ENCODE data around the gene SEPTIN10.
"Not testable (repeated sequence)": the region's sequence is repeated elsewhere in the genome, so short reads cannot be mapped to it uniquely, and the experiment has no call there.

Gene SEPTIN10

GRCh38 chr2:109613922-109614714 is at the start of gene SEPTIN10, which contains the start of gene SOWAHC:
SEPTIN10 (minus strand) TSS chr2:109613966; CDS start chr2:109613827, 139 bp downstream.
SOWAHC (plus strand) TSS chr2:109614364; CDS start chr2:109614490, 126 bp downstream.
- peak; percentile 95 for DNase-seq (ENCODE audit: low spot score)

GRCh38 chr2:109662889-109663288 is 49.1 kb upstream of the SEPTIN10 start:
- DNase-seq (ENCODE audit: low spot score) = no peak

- DNase-seq (ENCODE audit: low spot score) = no peak
Measured at GRCh38 chr2:109660046-109660860, 46.5 kb upstream of the SEPTIN10 start.

- no peak for DNase-seq (ENCODE audit: low spot score)
Measured at GRCh38 chr2:109659396-109660045, 45.8 kb upstream of the SEPTIN10 start.

GRCh38 chr2:109655287-109655686 is 41.5 kb upstream of the SEPTIN10 start:
- no peak for DNase-seq (ENCODE audit: low spot score)

- DNase-seq (ENCODE audit: low spot score) = no peak
Measured at GRCh38 chr2:109654326-109655050, 40.7 kb upstream of the SEPTIN10 start.

- DNase-seq (ENCODE audit: low spot score) = no peak
Measured at GRCh38 chr2:109649736-109650695, 36.2 kb upstream of the SEPTIN10 start.

- DNase-seq (ENCODE audit: low spot score) = no peak
Measured at GRCh38 chr2:109648041-109648527, 34.3 kb upstream of the SEPTIN10 start.

- no peak for DNase-seq (ENCODE audit: low spot score)
Measured at GRCh38 chr2:109647636-109648035, 33.9 kb upstream of the SEPTIN10 start.

- no peak for DNase-seq (ENCODE audit: low spot score)
Measured at GRCh38 chr2:109646961-109647360, 33.2 kb upstream of the SEPTIN10 start.

GRCh38 chr2:109645412-109646184 is 31.8 kb upstream of the SEPTIN10 start:
- DNase-seq (ENCODE audit: low spot score) = no peak

GRCh38 chr2:109644571-109645275 is 31.0 kb upstream of the SEPTIN10 start:
- DNase-seq (ENCODE audit: low spot score) = peak; percentile 40

GRCh38 chr2:109640000-109640399 is 26.2 kb upstream of the SEPTIN10 start:
- not testable (repeated sequence) for DNase-seq (ENCODE audit: low spot score)

- DNase-seq (ENCODE audit: low spot score) = no peak
Measured at GRCh38 chr2:109638795-109639194, 25.0 kb upstream of the SEPTIN10 start.

- no peak for DNase-seq (ENCODE audit: low spot score)
Measured at GRCh38 chr2:109637749-109638570, 24.2 kb upstream of the SEPTIN10 start.

- no peak for DNase-seq (ENCODE audit: low spot score)
Measured at GRCh38 chr2:109636317-109636716, 22.6 kb upstream of the SEPTIN10 start.

- no peak for DNase-seq (ENCODE audit: low spot score)
Measured at GRCh38 chr2:109635426-109636304, 21.9 kb upstream of the SEPTIN10 start.

Measured in pons (tissue), 1 donor.